Kidney glomerular epithelial cell (primary cell): ENCODE measurements around the gene NLRP9.

Source experiments
- DNase-seq: peaks from one replicate; lab custom pipeline; 2025; lab: John Stamatoyannopoulos, UW

The NLRP9 gene

DNA sequence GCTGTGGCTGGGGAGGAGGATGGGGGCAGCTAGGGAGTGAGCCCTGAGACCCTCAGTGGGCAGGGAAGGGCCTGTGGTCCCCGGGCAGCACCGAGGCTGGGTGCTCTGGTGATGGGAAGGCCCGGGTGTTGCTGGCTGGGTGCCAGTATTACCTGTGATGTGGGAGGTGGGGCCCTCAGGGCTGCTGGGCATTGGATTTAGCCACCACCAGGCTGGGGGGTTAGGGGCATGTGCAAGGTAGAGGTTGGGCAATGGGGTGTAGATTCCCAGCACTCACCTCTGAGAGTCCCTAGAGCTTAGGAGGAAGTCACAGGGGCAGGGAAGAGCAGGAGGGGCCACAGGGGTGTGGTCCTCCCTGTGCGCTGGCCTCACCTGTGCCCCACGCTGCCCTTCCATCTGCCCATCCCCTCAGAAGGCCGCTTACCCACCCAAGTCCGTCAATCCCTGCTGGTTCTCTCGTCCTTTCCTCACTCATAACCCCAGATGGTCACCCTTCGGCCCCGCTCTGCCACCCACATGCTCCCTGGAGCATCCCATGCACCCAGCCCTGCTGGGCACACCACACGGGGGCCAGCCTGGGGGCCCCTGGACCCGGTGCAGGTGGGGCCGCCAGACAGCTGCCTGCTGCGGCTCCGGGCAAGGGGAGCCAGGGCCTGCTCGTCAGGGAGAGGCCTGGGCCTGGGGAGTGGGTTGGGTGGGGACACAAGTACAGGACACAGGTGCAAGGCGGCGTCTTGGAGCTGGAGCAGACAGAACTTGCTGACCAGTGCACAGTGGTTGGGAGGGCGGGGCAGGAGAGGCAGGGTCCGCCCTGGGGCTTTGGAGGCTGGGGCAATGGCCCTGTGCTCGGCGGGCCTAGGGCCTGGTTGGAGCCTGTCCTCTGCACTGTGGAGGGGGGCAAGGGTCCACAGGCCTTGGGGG, 50.7 kb downstream of the NLRP9 start:
- DNase-seq: no peak

DNA sequence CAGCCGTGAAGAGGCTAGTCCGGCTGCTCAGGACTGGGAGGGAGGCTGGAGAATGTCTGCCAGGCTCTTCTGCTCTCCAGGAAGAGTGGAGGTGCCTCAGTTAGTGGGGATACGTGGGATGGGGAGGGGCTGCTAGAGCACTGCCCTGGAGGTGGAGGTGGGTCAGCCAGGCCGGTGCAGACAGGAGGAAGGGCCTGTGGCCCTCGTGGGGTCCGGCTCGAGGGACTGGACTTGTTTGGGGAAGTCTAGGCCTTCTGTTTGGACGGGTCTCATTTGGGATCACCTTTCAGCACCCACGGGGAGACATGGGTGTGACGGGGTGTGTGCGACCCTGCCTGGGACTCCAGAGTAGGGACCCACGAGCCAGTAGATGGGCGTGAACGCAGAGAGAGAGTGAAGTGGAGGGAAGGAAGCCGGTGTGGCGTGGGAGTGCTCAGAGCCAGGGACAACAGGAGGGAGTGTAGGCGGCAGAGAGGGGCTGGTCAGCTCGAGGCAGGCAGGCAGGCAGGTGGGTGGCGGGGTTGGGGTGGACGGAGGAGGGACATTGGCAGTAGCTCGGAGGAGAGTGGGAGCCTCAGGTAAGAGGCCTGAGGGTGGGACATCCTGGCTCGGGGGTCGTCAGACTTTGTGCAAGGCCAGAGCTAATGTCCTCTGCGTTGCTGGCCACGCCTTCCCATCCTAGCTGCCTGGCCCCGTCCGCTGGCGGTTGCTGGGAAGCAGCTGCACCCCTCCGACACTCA, 51.7 kb downstream of the NLRP9 start:
- no peak for DNase-seq

DNA sequence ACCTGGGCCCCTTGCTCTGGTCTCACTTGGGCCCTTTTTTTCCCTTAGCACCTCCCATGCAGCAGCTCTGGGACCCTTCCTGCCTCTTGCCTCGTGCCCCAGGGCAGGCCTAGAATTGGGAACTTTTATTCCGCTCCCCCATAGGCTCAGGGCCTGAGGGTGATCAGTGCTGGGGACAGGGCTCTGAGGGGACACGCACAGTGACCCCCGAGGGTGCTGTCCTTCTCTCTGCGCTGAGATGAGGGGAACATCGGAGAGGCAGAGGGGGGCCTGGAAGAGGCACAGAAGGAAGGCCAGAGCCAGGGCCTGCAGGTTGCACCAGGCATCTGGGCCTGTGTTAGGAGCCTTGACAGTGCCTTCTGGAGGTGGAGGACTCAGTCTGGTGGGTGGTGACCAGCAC, 52.4 kb downstream of the NLRP9 start:
- DNase-seq: no peak

DNA sequence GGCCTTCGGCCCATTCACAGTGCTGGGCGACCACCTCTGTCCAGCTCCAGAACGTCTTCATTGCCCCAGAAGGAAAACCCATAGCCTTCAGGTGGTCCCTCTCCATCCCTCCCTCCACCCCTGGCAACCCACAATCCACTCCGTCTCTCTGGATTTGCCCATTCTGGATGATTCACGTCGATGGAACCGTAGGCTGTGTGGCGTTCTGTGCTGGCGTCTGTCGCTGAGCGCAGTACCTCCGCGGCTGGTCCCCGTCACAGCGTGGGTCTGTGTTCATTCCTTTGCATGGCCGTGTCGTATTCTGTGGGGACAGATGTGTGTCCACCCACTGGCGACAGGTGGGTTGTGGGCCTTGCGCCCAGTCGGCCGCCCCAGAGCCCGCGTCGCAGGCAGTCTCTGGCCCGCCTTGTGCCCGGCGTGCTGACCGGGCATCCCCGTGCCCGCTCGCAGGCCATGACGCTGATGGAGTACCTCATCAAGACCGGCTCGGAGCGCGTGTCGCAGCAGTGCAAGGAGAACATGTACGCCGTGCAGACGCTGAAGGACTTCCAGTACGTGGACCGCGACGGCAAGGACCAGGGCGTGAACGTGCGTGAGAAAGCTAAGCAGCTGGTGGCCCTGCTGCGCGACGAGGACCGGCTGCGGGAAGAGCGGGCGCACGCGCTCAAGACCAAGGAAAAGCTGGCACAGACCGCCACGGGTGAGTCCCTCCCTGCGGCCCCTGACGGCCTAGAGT, 53.1 kb downstream of the NLRP9 start:
- no peak for DNase-seq

DNA sequence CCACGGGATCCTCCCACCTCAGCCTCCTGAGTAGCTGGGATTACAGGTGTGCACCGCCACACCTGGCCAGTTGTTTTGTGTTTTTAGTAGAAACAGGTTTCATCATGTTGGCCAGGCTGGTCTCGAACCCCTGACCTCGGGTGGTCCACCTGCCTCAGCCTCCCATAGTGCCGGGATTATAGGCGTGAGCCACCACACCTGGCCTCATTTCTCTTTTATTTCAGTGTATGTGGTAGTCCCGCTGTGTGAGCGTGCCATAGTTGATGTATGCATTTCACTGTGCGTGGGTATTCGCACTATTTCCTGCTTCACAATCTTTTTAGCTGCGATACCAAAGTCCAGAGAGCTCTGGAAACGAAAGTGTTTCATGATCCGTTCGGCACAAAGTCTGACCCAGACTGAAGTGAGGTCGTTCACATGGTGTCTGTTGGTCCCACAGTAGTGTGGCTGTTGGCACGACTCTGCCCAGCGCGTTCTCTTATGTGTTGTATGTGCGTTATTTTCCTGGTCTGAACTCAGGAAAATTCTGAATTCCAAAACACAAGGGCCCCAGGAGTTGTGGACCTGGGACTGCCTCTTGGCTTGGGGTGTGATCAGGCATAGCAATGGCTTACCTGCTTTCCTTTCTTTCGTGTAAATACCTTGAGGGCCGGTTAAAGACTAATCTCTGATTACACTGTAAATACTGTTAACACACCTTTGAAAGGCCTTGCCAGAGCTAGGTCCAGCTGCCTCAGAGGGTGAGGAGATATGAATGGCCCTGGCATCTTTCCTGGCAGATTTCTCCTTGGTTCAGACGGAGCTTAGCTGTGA, 54.5 kb downstream of the NLRP9 start:
- DNase-seq: no peak

DNA sequence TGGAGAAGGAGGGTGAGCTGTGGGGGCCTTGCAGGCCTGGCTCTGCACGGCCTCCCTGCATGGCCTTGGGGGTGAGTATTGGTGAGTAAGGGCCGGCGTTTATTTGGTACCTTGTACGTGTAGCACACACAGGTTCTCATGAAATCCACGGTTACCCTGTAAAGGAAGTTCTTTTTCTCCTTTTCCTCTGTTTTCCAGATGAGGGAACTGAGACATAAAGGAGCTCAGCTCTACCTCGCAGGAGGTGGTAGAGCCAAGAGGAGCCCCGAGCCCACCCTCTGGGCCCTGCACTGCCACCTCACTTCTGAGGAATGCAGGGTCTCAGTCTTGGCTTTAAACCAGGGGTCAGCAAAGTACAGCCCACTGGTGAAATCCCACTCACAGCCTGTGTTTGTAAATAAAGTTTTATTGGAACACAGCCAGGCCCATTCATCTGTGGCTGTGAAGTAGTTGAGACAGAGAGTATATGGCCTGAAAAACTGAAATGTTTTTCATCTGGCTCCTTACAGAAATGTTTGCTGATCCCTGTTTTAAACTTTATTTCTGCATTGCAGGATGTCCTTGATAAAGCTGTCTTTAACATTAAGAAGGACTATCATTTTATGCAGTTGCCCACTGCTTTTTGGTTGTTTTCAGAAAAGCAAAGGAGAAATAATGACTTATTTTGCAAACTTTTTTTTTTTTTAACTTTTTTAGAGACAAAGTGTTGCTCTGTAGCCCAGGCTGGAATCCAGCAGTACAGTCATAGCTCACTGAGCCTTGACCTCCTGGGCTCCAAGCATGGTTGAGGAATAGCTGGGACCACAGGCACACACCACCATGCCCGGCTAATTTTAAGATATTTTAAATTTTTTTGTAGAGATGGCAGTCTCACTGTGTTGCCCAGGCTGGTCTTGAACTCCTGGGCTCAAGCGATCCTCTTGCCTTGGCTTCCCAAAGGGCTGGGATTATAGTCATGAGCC, 56.8 kb downstream of the NLRP9 start:
- no peak for DNase-seq

DNA sequence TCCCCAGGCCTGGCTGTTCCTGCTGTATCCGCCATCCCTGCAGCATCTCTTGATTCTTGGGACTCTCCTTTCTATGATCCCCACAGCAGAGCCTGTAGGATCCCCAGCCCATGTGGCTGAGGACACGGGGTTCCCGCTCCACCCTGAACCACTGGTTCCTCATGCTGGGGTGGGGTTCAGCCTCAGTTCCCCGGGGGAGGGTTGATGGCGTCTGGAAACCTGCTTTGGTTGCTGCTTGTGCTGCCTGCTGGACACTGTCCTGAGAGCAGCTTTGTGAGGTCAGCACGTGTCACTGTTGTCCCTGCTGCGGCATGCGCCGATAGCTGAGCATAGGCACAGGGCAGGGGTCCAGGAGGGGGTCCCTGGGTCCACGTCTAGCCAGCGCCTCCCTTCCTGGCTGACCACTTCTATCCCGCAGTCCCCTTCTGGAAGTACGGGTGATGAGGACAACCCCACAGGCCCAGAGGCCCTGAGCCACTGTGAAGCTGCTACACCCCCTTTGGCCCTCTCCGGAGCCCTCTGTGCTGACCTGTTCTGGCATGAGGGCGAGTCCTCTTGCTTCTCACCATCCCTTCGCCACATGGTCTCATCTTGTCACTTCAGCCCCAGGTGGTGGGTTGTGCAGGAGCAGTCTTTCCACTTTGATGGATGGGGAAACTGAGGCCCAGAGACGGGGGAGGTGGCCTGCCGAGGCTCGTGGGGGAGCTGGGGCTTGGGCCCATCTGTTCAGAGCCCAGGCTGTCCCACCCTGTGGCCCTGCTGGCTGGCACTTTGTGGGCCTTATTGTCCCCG, 57.7 kb downstream of the NLRP9 start:
- DNase-seq: no peak

DNA sequence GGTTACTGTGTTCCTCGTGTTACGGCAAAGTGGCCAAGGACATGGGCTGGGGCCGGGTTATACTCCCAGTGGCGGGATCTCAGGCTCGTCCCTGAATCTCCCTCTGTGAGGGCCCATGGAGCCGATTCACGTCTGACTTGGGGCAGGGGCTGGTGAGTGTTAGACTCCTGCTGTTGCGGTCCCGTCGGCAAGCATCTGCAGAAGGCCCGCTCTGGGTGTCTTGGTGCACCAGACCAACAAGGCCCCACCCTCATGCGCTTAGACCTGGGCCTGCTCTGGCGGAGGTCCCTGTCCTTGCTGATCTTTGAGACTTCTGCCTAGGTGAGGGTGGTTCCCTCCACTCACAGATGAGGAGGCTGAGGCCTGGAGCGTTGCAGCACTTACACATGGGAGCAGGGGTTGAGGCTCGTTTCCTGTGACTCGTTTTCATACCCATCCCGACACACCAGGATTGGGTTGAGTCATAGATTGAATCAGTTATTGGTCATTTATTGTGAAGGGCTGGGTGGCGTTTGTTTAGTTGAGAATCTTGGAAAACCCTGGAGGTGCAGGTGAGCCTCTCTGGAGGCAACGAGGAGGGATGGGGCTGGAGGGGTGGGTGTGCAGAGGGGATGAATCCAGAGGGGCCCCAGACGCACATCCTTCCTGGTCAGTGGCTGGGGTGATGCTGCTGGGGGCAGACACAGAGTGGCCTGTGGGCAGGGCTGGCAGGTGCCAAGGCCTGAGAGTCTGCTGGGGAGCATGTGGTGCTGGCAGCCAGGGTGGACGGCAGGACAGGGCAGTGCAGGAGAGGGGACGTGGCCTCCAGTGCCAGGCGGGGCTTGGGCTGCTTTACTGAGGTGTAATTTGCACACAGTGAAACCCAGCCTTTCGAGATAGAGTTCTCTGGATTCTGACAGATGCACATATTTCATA, 58.6 kb downstream of the NLRP9 start:
- DNase-seq: peak; percentile 13

DNA sequence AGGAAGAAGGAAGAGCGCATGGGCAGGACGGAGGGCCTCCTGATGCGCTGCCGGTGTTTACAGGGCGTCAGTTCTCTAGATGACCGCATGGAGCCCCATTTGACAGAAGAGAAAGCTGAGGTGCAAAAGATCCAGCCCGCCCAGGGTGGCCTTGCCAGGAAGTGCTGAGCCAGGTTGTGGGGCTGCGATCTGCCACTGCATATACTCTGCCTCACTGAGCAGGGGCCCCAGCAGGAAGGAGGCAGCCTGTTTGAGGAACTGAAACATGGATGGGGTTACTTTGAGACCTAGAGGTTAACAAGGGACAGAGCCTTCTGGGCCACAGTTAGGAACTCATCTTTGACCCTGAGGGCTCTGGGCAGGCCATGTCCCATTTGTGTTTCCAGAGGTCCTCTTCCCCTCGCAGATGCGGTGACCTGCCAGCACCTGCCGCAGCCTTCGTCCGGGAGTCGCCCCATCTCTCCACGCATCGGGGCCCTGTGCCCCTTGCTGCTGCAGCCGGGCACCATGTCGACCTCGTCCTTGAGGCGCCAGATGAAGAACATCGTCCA, 60.0 kb downstream of the NLRP9 start:
- DNase-seq: no peak

DNA sequence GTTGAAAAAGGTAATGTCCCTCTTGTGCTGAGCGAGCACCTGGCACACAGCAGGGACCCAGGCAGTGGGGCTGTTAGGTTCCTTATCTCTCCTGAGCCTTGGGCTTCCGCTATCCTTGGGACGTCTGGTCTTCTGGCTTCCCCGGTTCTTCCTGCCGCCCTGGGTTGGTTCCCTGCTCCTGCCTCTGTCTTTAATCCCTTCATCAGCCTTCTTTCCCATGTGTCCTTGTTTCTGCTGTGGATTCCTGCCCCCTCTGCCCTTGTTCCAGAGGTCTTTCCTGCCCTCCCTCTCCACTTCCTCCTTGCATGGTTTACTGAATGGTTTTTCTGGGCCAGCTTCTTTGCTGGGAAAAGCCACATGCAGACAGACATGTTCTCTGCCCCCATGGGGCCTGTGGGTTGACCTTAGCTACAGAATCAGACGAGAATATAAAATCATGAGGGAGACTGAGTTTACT, 60.6 kb downstream of the NLRP9 start:
- no peak for DNase-seq

DNA sequence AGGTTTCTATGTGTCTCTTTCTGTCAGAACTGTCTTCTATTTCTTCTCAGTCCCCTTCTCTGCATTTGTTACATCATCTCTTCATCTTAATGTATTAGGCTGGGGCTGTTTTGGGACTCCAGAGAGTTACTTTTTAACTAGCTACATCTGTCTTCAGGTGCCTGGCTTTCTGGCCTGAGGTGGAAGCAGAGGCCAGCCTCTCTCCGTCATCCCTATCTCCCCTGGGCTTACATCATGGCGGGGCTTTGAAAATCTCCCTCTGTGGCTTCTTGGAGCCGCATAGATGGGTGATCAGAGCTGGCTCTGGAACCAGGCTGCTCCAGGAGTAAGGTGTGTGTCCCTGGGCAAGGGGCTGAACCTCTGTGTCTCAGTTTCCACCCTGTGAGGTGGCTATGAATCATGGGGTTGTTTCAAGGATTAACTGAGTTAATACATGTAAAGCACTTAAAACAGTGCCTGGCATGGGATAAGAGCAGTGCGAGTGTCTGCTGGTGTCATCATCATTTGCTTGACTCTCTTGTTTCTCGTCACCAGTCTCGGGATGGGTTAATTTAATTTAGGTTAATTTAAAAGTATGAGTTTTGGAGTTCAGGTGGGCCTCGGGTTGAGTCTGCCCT, 61.2 kb downstream of the NLRP9 start:
- no peak for DNase-seq

DNA sequence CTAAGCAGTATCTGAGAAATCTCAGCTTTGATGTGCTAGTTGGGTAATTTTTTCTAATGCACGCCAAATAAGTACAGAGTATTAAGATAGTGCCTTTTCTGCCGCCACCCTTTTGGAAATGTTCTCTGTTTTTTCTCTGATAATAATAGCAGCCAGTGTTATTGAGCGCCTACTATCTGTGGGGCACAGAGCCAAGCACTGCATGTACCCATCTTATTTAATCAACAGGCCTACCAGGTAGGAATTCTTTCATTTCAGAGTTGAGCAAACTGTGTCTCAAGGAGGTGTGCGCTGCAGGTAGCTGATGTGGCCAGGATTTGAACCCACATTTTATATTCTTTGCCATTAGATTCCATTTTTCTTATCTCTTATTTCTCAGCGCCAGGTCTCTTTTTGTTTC, 61.8 kb downstream of the NLRP9 start:
- no peak for DNase-seq

DNA sequence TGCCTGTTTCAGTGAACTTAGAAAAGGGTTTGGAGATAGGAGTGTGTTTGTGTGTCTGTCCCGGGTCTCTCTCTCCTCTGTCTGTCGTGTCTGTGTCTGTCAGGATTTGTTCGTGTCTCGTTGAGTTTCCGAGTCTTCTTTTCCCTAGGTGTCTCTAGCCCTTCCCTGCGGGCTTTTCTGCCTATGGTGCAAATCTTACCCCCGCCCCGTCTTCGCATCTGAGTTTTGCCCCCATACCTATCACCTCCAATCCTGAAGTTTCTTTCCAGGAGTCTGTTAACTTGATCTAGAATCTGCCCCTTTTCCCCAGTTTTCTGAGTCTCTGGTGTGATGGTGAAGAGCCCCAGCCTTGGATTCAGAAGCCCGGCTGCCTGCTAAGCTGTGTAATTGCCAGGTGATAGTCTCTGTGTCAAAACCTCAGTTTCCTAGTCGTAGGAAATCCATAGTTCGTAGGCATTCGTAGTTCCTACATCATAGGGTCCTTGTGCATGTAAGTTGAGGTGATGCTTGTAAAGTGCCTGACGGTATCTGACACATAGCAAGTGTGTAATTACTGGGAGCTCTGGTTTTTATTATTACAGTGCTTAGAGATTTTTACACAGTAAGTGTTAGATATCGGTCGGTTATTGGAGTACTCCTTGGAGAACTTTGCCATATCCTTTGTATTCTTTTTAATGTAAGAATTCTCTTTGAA, 62.4 kb downstream of the NLRP9 start:
- DNase-seq: no peak

DNA sequence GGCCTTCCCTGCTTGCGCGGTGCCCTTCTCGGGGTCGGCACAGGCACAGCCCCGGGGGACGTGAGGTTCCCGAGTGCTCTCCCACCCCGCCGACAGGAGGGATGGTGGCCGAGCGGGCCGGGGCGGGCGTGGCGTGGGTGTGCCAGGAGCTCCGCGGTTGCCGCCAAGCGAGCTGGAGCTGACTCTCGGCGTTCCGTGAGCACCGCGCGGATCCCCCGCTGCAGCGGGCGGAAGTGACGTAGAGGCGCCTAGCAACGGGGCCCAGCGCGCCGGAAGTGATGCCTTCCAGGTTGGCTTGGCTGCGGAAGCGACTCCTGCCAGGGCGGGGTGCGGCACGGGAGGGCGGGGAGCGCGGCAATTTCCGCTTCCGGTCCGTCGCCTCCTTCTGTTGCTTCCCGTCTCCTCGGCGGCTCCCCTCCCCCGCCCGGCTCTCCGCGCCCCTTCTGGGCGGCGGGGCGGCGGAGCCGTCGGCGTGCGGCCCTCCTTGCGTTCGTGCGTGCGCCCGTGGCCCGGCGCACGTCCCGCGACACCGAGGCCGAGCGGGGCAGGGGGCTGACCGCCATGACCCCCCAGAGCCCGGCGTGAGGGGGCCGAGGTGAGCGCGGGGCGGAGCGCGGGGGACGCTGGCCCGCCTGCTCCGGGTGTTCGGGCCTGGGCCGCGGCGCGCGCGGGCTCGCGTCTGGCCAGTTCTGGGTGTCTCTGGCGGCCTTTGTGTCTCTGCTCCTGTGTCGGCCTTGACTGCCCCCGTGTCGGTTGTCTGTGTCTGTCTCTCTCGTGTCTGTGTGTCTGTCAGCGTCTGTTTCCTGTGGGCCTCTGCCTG, 63.2 kb downstream of the NLRP9 start, which contains the start of gene EPN1:
Gene EPN1 (plus strand): TSS at position 386 of the 820 bp plus-strand sequence. CDS start 3,402 bp downstream, outside the sequence.
- peak; percentile 91 for DNase-seq

DNA sequence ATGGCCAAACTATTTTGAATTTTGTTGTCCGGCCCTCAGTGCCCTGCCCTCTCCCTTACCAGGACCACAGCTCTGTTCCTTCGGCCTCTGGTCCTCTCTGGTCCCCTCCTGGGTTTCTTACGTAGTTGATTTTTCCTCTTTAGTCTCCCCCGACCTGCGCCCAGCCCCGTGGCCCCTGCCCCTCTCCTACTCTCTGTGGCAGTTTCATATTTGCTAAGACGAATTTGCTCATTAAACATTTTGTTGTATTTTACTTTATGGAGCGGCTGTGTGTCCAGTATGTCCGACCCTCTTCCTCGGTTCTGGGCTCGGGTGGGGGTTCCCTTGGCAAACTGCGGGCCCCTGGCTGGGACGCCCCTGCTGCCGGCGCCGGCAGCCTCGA, 63.8 kb downstream of the NLRP9 start:
- DNase-seq: no peak

DNA sequence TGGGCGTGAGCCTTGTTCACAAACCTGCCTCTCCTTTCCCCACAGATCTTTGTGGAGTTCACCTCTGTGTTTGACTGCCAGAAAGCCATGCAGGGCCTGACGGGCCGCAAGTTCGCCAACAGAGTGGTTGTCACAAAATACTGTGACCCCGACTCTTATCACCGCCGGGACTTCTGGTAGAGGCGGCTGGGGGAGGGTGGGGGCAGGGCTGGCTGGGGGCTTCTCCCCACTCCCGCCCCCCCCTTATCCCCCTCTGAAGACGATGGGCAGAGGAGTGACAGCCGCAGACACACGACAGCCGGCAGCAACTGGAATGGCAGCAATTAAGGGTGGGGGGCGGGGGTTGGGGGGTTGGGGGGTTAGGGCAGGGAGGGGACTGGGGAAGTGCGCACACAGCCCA, 64.3 kb downstream of the NLRP9 start:
- no peak for DNase-seq
